ENCODE data around the gene HEY2. TPM values are rescaled to one million over a fixed set of nuclear protein-coding genes. Genes with fewer than 3 reads are reported as not detected.

Gene HEY2
- total and polyA plus RNA-seq, 9 donors, result 3.0 to 19.9 (median 8.2) TPM

GRCh38 chr6:125748406-125749172, 843 bp upstream of the HEY2 start:
- Histone ChIP-seq H3K27me3 (no peaks in the 10 kb centered on the region), H3K27ac (peak overlapping the region; percentile 85 to 93), H3K36me3 (no peaks in the 10 kb centered on the region), H3K4me1 (ENCODE audit: insufficient read depth) (peaks cover 4% of the 10 kb centered on the region), H3K4me3 (peak overlapping the region; percentile 77), H3K9me3 (no peaks in the 10 kb centered on the region)
- no peak for DNase-seq
- TF ChIP-seq EP300 (IDR thresholded peaks at IDR 0.05) (no peak), POLR2A (IDR thresholded peaks at IDR 0.05) (no peak), CTCF (IDR thresholded peaks at IDR 0.05) (no peak)
- intact Hi-C loops (cut with DNase I), result loop anchor here in 1 of 4 donors (10.0 kb wide), 1 partner anchor 594 kb away; the partner anchor contains the start of gene TPD52L1
- WGBS, 3 donors, result 1 to 2% (median 2%) methylated on average over 41 to 42 of the region's 42 CpGs

GRCh38 chr6:125749865-125750691, 646 bp downstream of the HEY2 start:
- H3K27ac ChIP-seq, result peak overlapping the region; percentile 8 to 71
- H3K4me3 ChIP-seq, result peak overlapping the region; percentile 77
- H3K4me1 ChIP-seq (ENCODE audit: insufficient read depth), result peaks cover 4% of the 10 kb centered on the region
- DNase-seq, result peak in 1 of 5 donors; percentile 33
- no peaks in the 10 kb centered on the region for H3K27me3 ChIP-seq
- H3K9me3 ChIP-seq, result no peaks in the 10 kb centered on the region
- intact Hi-C loops (cut with DNase I), result loop anchor here in 1 of 4 donors (10.0 kb wide), 1 partner anchor 595 kb away; the partner anchor contains the start of gene TPD52L1
- H3K36me3 ChIP-seq, result no peaks in the 10 kb centered on the region
- 4 to 8% (median 4%) methylated on average over 35 of the region's 35 CpGs for WGBS, 3 donors
- TF ChIP-seq CTCF (IDR thresholded peaks at IDR 0.05) (peak in 1 of 3 donors; percentile 9), POLR2A (IDR thresholded peaks at IDR 0.05) (no peak)

- Histone ChIP-seq H3K36me3 (no peaks in the 10 kb centered on the region), H3K27me3 (no peaks in the 10 kb centered on the region), H3K9me3 (no peaks in the 10 kb centered on the region), H3K4me1 (ENCODE audit: insufficient read depth) (peaks cover 4% of the 10 kb centered on the region), H3K27ac (no peak overlapping the region), H3K4me3 (no peak overlapping the region)
- intact Hi-C loops (cut with DNase I), result no loop called here
- TF ChIP-seq EP300 (IDR thresholded peaks at IDR 0.05) (no peak), POLR2A (IDR thresholded peaks at IDR 0.05) (no peak), CTCF (IDR thresholded peaks at IDR 0.05) (no peak)
- DNase-seq, result no peak
- WGBS, 3 donors, result 26 to 32% (median 32%) methylated on average over 4 of the region's 4 CpGs
Measured at GRCh38 chr6:125750692-125751333, 1.4 kb downstream of the HEY2 start.

- no peak overlapping the region for H3K4me3 ChIP-seq
- no peak for DNase-seq
- H3K9me3 ChIP-seq, result no peaks in the 10 kb centered on the region
- no peak for TF ChIP-seq CTCF (IDR thresholded peaks at IDR 0.05)
- TF ChIP-seq POLR2A (IDR thresholded peaks at IDR 0.05), result no peak
- TF ChIP-seq EP300 (IDR thresholded peaks at IDR 0.05), result no peak
- 34 to 59% (median 51%) methylated on average over 6 of the region's 6 CpGs for WGBS, 3 donors
- no peak overlapping the region for H3K27ac ChIP-seq
- intact Hi-C loops (cut with DNase I), result no loop called here
- H3K36me3 ChIP-seq, result no peaks in the 10 kb centered on the region
- H3K27me3 ChIP-seq, result no peaks in the 10 kb centered on the region
- peaks cover 4% of the 10 kb centered on the region for H3K4me1 ChIP-seq (ENCODE audit: insufficient read depth)
Measured at GRCh38 chr6:125751334-125751916, 2.0 kb downstream of the HEY2 start.

All from ovary (tissue), 9 donors.